NT2/D1 (cell line): ENCODE data around the gene SPOCK1.

Experiments used
- DNase-seq: peaks from one replicate; pipeline ENCODE4 v3.0.0-alpha.2; 2011; ENCODE audit warnings: low read depth, low spot score
- H3K27me3 ChIP-seq: 2 replicates; pipeline ENCODE4 v1.6.0; 2011; ENCODE audit warnings: mild to moderate bottlenecking; ENCODE audit not compliant: insufficient read length, insufficient read depth
- H3K36me3 ChIP-seq: 2 replicates; pipeline ENCODE4 v1.6.1; 2011; ENCODE audit warnings: mild to moderate bottlenecking, low read length, mixed read lengths; ENCODE audit not compliant: insufficient read depth, insufficient read length
- H3K4me1 ChIP-seq: 2 replicates; pipeline ENCODE4 v1.5.1; 2011; ENCODE audit not compliant: insufficient read depth, insufficient read length
- H3K4me3 ChIP-seq: 2 replicates; pipeline ENCODE4 v1.5.1; 2011; ENCODE audit warnings: low read depth; ENCODE audit not compliant: insufficient read length
- H3K9ac ChIP-seq: 2 replicates; pipeline ENCODE4 v1.6.0; 2011; ENCODE audit warnings: low read depth; ENCODE audit not compliant: insufficient read length
- H3K9me3 ChIP-seq: 2 replicates; pipeline ENCODE4 v1.5.1; 2011; ENCODE audit warnings: mild to moderate bottlenecking, low read length; ENCODE audit not compliant: insufficient read depth
- SUZ12 ChIP-seq: IDR thresholded peaks from 2 replicates; pipeline ENCODE4 v1.6.1; 2011; ENCODE audit not compliant: insufficient read length, insufficient read depth; ENCODE audit errors: extremely low read depth
- YY1 ChIP-seq: IDR thresholded peaks from 2 replicates; pipeline ENCODE4 v1.6.1; 2011; ENCODE audit not compliant: insufficient read length, insufficient read depth
- ZNF274 ChIP-seq: IDR thresholded peaks from 2 replicates; pipeline ENCODE4 v1.6.1; 2011; ENCODE audit warnings: mild to moderate bottlenecking, low read depth, low read length

Gene SPOCK1

DNA sequence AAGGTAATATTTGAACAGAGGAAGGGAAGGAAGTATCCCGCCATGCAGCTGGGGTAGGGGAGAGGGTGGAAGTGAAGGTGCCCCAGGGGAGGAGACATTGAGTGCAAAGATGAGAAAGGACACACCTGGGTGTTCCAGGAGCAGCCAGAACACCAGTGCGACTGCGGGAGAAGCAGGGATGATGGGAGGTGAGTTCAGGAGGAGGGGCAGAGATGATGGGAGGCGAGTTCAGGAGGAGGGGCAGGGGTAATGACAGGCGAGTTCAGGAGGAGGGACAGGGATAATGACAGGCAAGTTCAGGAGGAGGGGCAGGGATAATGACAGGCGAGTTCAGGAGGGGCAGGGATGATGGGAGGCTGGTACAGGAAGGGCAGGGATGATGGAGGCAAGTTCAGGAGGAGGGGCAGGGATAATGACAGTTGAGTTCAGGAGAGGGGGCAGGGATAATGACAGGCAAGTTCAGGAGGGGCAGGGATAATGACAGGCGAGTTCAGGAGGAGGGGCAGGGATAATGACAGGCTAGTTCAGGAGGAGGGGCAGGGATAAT is 17.2 kb upstream of the SPOCK1 start:
- Histone ChIP-seq H3K27me3 (no peaks in the 10 kb centered on the region), H3K4me1 (no peaks in the 10 kb centered on the region), H3K36me3 (no peaks in the 10 kb centered on the region), H3K4me3 (no peak overlapping the region), H3K9ac (no peak overlapping the region), H3K9me3 (no peaks in the 10 kb centered on the region)
- TF ChIP-seq SUZ12 (no peak), ZNF274 (no peak), YY1 (no peak)
- DNase-seq: no peak

DNA sequence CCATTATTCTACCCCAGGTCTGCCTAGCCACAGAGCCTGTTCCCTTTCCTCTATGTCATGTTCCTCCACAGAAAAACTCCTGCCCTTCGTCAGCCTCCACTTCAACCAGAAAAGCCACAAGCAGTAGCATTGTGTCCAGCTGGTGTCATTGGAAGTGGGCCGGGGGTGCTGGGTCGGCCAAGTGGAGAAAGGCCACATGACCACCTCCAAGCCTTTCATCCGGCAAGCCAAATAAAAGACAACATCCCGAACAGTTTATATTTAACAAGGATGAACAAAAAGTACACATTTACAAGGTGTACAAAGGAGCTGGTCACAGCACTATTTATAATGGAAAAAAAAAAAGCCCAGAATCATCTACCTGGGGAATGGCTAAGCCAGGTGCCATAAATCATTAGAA is 16.1 kb upstream of the SPOCK1 start:
- Histone ChIP-seq H3K27me3 (no peaks in the 10 kb centered on the region), H3K9ac (no peak overlapping the region), H3K4me1 (no peaks in the 10 kb centered on the region), H3K4me3 (no peak overlapping the region), H3K9me3 (no peaks in the 10 kb centered on the region), H3K36me3 (no peaks in the 10 kb centered on the region)
- DNase-seq: no peak
- TF ChIP-seq SUZ12: no peak
- TF ChIP-seq ZNF274: no peak
- no peak for TF ChIP-seq YY1

GRCh38 chr5:137510671-137511070 is 11.5 kb upstream of the SPOCK1 start:
- DNase-seq: no peak
- Histone ChIP-seq H3K4me3 (no peak overlapping the region), H3K9me3 (no peaks in the 10 kb centered on the region), H3K36me3 (no peaks in the 10 kb centered on the region), H3K9ac (no peak overlapping the region), H3K4me1 (no peaks in the 10 kb centered on the region), H3K27me3 (no peaks in the 10 kb centered on the region)
- TF ChIP-seq ZNF274 (no peak), YY1 (no peak), SUZ12 (no peak)

DNA sequence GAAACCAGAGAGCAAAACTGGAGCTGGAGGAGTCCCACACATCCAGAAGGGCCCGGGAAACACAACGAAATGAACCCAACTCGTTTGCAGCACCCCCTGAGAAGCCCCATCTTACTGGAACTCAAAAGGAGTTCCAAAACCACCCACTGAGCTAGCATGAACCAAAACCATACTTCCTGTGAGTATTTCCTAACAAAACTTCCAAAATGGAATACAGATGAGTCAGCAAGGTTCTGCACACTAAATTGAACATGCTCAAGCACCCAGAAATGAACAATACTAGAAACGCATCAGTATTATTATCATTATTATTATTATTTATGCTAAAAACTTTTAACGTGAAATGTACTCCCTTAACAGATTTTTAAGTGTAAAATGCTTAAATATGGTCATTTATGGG is 8.0 kb upstream of the SPOCK1 start:
- Histone ChIP-seq H3K4me3 (no peak overlapping the region), H3K36me3 (no peaks in the 10 kb centered on the region), H3K27me3 (no peaks in the 10 kb centered on the region), H3K4me1 (no peaks in the 10 kb centered on the region), H3K9me3 (no peaks in the 10 kb centered on the region), H3K9ac (no peak overlapping the region)
- DNase-seq: no peak
- TF ChIP-seq SUZ12 (no peak), YY1 (no peak), ZNF274 (no peak)

DNA sequence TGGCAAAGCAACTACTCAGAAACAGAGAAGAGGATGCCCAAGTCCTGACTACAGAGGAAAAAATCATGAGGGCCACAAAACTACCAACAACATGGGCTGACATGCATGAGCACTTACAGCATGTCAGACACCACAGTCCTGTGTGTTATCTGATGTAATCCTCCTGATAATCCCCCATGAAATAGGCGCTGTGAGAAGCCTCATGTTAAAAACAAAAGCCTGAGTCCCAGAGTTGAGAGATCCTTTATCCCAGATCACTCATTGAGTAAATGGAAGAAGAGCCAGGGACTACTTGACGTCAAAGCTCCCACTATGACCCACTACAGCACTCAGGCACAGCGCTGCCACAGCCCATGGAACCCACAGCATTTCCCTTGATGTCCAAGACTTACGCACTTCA is 7.2 kb upstream of the SPOCK1 start:
- Histone ChIP-seq H3K36me3 (no peaks in the 10 kb centered on the region), H3K9me3 (no peaks in the 10 kb centered on the region)

DNA sequence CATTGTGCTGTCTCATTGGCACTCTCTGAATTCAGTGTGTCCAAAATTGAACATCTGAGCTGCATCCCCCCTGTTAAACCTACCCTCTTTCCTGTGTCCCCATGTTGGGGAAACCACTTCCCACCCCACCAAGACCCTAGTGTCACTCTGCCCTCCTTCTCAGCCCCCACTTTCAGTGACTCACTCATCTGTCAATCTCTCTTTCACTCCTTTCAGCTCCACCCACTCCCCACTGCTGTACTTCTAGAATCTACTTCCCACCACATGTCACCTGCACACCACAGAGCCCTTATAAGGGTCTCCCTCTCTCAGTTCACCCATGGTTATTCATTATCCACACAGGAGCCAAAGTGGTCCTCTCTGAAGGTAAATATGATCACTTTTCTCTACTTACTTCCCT is 5.8 kb upstream of the SPOCK1 start:
- Histone ChIP-seq H3K36me3 (no peaks in the 10 kb centered on the region), H3K27me3 (no peaks in the 10 kb centered on the region), H3K9ac (no peak overlapping the region), H3K9me3 (no peaks in the 10 kb centered on the region), H3K4me3 (no peak overlapping the region), H3K4me1 (no peaks in the 10 kb centered on the region)
- TF ChIP-seq YY1 (no peak), ZNF274 (no peak), SUZ12 (no peak)
- DNase-seq: no peak

More for the DNA sequence above, 7.2 kb upstream of the SPOCK1 start:
- Histone ChIP-seq H3K4me1 (no peaks in the 10 kb centered on the region), H3K4me3 (no peak overlapping the region), H3K9ac (no peak overlapping the region), H3K27me3 (no peaks in the 10 kb centered on the region)
- DNase-seq: no peak
- TF ChIP-seq SUZ12: no peak
- TF ChIP-seq YY1: no peak
- no peak for TF ChIP-seq ZNF274

DNA sequence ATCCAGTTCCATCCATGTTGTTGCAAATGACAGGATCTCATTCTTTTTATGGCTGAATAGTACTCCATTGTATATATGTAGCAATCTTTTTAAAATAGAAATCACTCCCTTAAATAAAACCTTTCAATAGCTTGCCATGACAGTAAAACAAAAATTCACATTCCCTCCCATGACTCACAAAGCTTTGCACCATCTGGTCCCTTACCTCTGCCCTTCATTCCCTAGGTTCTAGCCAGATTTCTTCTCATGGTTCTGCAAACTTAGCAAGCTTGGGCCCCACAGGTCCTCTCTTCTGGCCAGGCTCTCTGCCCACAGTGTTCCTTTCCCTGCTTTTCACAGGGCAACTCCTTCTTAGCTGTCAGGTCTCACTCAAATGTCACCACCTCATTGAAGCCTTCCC is 4.3 kb upstream of the SPOCK1 start:
- no peaks in the 10 kb centered on the region for H3K9me3 ChIP-seq
- TF ChIP-seq SUZ12: no peak
- TF ChIP-seq ZNF274: no peak
- no peak for TF ChIP-seq YY1
- H3K36me3 ChIP-seq: no peaks in the 10 kb centered on the region
- H3K27me3 ChIP-seq: peaks cover 3% of the 10 kb centered on the region
- H3K4me3 ChIP-seq: no peak overlapping the region
- no peaks in the 10 kb centered on the region for H3K4me1 ChIP-seq
- DNase-seq: no peak
- no peak overlapping the region for H3K9ac ChIP-seq
